Activated CD4-positive, alpha-beta T cell treated with anti-CD3 and anti-CD28 coated beads, Interleukin-2, amount 50 U/mL, for 16 hours (primary cell): ENCODE measurements around the gene TIPRL.

Experiments used
- DNase-seq: peaks from one replicate; pipeline ENCODE4 v3.0.0-alpha.2; 2020

TIPRL gene

DNA sequence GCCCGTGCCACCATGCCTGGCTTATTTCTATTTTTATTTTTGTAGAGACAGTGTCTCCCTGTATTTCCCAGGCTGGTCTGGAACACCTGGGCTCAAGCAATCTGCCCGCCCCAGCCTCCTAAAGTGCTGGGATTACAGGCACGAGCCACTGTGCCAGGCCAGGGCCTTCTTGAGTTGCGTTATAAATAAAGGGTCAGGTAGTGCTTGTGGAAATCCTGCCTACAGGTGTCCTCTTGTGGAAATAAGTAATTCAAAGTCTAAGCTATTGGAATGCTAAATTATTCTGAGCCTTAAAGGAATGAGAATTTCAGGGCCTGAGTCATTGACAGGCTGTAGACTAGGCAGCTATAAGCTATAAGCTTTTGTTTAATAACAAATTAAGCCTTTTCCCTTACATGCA is 38.9 kb downstream of the TIPRL start:
- no peak for DNase-seq

DNA sequence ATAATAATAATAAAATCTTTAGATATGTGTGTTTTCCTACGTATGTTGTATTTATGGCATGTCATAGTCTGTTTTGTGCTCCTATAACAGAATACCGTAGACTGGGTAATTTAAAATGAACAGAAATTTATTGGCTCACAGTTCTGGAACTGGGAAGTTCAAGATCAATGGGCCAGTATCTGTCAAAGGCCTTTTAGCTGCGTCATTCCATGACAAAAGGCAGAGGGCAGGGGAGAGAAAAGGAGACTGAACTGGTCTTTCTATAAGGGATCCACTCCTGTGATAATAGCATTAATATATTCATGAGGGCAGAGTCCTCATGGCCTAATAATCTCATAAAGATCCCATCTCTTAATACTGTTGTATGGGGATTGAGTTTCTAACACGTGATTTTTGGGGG is 39.9 kb downstream of the TIPRL start:
- DNase-seq = no peak

DNA sequence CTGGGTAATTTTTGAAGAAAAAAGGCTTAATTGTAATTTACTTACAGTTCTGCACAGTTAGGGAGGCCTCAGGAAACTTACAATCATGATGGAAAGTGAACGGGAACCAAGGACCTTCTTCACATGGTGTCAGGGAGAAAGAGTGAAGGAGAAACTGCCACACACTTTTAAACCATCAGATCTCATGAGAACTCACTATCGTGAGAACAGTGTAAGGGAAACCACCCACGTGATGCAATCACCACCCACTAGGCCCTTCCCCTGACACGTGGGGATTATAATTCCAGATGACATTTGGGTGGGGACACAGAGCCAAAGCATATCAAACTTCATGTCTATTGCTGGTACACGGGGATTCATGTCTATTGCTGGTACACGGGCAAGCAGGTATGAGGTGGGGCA is 41.7 kb downstream of the TIPRL start:
- no peak for DNase-seq

- no peak for DNase-seq
Measured at GRCh38 chr1:168221275-168221674, 42.5 kb downstream of the TIPRL start.

DNA sequence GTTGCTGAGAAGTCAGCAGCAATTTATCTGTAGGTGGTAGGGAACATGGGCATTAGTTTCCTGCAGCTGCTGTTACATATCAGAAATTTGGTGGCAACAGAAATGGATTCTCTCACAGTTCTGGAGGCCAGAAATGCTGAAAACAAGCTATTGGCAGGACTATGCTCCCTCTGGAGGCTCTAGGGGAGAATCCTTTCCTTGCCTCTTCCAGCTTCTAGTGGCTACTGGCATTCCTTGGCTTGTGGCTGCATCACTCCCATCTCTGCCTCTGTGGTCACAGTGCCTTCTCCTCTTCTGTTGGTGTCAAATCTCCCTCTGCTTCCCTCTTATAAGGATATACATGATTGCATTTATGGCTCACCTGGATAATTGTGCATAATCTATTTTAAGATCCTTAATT is 44.5 kb downstream of the TIPRL start:
- no peak for DNase-seq

- DNase-seq = no peak
Measured at GRCh38 chr1:168223681-168224540, 45.1 kb downstream of the TIPRL start.

DNA sequence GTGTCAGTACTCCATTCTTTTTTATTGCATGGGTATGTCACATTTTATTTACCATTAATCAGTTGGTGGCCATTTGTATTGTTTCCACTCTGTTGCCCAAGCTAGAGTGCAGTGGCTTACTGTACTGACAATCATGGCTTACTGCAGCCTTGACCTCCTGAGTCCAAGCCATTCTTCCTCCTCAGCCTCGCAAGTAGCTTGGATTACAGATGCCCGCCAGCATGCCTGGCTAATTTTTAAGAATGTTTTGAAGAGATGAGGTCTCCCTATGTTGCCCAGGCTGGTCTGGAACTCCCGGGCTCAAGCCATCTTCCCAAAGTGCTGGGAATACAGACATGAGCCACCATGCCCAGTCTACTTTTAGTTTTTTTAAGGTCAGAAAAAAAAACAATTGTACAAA is 46.2 kb downstream of the TIPRL start:
- no peak for DNase-seq

DNA sequence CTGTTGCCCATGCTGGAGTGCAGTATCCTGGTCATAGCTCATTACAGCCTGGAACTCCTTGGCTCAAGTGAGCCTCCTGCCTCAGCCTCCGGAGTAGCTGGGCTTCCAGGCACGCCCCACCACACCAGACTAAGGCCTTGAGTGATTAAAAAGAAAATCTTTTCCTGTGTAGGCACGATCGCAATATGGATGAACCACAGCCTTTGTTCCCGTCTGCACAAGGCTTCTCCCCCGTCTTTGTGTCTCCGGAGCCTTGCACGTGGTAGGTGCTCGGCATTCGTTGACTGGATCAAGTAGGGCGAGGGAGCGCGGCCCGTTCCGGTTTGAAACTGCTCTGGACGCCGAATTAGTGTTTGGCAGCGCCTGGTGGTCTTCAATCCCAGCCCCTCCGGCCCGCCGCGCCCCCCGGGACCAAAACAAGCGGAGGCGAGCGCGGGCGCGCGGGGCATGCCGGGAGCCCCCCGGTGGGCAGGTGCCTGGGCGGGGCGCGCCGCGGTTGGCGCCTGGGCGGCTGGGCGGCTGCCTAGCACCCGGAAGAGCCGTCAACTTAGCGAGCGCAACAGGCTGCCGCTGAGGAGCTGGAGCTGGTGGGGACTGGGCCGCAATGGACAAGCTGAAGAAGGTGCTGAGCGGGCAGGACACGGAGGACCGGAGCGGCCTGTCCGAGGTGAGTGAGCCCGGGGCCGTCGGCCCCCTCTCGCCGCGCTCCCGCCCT is 46.9 kb downstream of the TIPRL start, which contains the start of gene SFT2D2:
Gene SFT2D2, plus strand, starts transcription at position 529 of the 715 bp plus-strand sequence. Its CDS starts 76 bp downstream, at position 605.
- DNase-seq = peak; percentile 77

GRCh38 chr1:168227620-168228019 is 48.9 kb downstream of the TIPRL start:
- DNase-seq = no peak

- no peak for DNase-seq
Measured at GRCh38 chr1:168229893-168230292, 51.1 kb downstream of the TIPRL start.

DNA sequence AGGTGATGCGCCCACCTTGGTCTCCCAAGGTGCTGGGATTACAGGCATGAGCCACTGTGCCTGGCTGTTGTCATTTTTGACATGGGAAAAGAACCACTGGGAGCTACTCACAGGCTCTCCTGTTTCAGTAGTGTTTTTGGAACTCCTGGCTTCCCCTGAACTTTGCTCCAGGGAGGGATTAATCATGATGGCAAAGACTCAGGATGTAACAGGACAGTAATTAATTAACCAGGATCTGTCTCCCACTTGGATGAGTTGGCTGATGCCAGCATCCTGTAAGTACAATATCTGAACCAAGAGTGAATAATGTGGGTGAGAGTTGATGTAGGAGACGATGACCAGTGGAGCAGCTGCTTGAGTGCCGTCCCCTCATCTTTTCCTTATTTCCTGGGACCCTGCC is 51.9 kb downstream of the TIPRL start:
- no peak for DNase-seq

GRCh38 chr1:168234846-168235547 is 56.2 kb downstream of the TIPRL start:
- peak; percentile 66 for DNase-seq

DNA sequence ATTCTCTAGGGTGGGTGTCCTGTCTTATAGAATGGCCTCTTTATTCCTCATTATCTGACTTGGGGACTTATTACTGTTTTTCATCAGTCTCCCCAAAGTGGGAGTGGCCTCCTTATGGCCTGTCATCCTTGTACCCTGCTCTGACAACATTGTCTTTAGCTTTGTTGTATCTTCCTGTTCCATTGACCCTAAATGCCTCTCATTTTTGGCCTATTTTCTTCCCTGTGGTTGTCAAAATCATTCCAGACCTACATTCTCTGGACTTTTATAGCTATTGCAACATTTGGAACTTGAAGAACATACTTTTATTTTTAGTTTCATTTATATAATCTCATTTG is 56.8 kb downstream of the TIPRL start:
- DNase-seq = no peak

- DNase-seq = no peak
Measured at GRCh38 chr1:168235937-168236336, 57.2 kb downstream of the TIPRL start.

DNA sequence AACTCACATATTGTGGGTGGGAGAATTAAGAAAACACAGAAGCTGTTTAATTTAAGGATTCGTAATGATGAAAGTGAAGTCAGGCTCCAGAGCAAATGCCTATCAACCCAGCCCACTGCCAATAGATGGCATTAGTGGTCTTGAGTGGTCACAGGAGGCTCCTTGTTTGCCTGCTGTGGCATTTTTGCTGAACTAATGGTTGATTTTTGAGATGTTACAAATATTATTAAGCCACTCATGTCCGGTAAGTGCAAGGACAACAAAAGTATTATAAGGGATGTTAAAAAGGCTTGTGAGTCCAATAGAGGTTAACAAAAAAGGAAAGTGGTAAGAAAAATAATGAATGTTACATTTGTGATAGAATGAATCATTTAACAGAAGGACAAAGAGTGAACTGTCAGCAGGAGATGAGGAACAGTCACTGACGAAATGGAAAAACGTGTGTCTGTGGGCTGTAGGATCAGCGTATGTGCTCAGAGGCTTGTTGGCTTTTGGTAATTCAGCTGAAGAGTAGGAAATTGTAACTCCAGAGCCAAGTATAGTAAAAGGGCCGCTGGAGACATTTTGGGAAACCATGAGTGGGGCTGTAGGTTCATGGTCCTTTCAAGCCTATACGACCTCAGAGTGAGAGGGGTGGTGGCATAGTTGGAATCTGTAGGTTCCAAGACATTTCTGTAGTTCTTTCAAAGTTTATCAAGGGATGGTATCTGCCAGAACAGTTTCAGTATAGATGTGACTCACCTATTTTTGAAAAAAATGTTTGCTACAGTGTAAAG is 58.3 kb downstream of the TIPRL start:
- peak; percentile 79 for DNase-seq

DNA sequence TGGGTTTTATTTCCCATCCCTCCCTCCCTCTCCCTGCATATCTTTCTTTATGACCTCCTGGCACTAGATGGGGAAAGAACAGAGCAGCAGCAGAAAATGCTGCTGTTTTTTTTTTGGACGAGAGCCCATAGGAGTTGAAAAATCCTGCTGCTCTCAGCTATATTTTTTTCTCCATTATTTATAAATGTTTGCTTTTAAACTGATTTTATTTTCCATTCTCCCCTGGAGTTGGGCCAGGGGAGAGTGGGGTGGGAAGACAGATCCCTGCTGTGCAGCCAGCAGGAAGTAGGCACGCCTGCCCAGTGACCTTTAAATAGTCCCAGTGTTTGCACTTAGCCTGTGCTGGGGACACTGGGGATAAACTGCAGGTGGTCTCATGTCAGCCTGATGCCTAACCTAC is 64.4 kb downstream of the TIPRL start:
- no peak for DNase-seq

DNA sequence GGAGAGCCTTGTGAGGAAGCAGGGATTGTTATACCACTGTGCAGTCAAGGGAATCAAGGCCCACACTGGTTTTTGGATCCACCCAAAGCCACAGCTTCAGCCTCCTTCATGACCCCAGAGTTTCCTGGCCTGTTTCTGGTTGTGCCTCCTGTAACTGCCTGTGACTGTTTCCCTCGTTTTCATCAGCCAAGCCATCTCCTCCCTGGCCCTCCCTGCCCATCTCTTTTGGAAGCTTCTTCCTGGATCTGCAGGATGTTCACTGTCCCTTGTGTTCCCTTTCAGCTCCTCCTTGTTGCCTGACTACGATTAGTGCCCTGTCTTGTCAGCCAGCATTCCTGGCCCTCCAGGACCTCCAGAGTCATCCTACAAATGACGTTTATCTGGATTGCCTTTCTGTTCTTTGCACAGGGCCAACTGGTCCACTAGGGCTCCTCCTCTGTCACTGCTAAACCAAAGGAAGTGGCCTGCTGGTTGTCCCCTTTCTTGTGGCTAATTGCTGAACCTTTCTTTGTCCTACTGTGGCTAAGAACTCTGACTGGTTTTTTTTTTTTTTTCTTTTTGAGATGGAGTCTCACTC is 65.0 kb downstream of the TIPRL start:
- DNase-seq = no peak

- no peak for DNase-seq
Measured at GRCh38 chr1:168245042-168245441, 66.3 kb downstream of the TIPRL start.

DNA sequence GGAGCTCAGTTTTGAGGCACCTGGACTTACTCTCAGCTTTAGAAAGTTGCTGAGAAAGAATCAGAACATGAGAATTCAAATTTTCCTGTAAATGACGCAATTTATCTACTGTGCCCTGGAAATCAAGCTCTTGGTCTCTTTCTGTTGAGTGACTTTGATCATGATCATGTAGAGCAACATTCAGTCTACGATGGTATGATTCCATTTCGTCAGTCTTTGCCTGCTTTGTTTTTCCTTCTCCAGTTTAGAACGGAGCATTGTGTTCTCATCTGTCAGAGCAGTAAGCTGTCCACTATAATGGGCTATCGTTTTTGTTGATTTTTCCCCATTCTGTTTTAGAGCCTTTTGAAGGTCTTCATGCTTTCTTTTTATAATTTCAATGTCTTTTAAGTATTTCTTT is 67.7 kb downstream of the TIPRL start:
- DNase-seq = no peak
